Esophagus mucosa (tissue), 1 donor: ENCODE measurements around the gene SLC6A6. TPM values are rescaled to one million over a fixed set of nuclear protein-coding genes. Genes with fewer than 3 reads are reported as not detected.

Experiments used
- ATAC-seq: fragments of 200-7000 bp; cut with Tn5 transposase; one replicate; pipeline ENCODE4 v1.9.1; 2020
- total RNA-seq: library from RNA; stranded (reverse); gene quantifications from one replicate; pipeline ENCODE4 v1.2.4, GENCODE V29; 2023
- donor health status: DM: yes; HTN: yes; CAD: no.

SLC6A6 gene
- total RNA-seq, 1 donor from 2014 or later = 11.0 TPM

- no peak for ATAC-seq
Measured at GRCh38 chr3:14372587-14372986, 29.8 kb upstream of the SLC6A6 start.

GRCh38 chr3:14373753-14374376 is 28.5 kb upstream of the SLC6A6 start:
- peak; percentile 9 for ATAC-seq

GRCh38 chr3:14374444-14374883 is 27.9 kb upstream of the SLC6A6 start:
- no peak for ATAC-seq

GRCh38 chr3:14375192-14375591 is 27.2 kb upstream of the SLC6A6 start:
- ATAC-seq = no peak

- no peak for ATAC-seq
Measured at GRCh38 chr3:14376348-14377043, 25.9 kb upstream of the SLC6A6 start.

GRCh38 chr3:14377044-14377837 is 25.2 kb upstream of the SLC6A6 start:
- no peak for ATAC-seq

GRCh38 chr3:14377838-14378169 is 24.6 kb upstream of the SLC6A6 start:
- no peak for ATAC-seq

- no peak for ATAC-seq
Measured at GRCh38 chr3:14378415-14378814, 24.0 kb upstream of the SLC6A6 start.

GRCh38 chr3:14379843-14380242 is 22.6 kb upstream of the SLC6A6 start:
- ATAC-seq = no peak

- ATAC-seq = no peak
Measured at GRCh38 chr3:14386254-14386653, 16.2 kb upstream of the SLC6A6 start.

GRCh38 chr3:14388201-14388600 is 14.2 kb upstream of the SLC6A6 start:
- ATAC-seq = no peak

GRCh38 chr3:14389166-14389606 is 13.2 kb upstream of the SLC6A6 start:
- no peak for ATAC-seq

GRCh38 chr3:14389716-14390115 is 12.7 kb upstream of the SLC6A6 start:
- no peak for ATAC-seq

GRCh38 chr3:14391033-14391432 is 11.4 kb upstream of the SLC6A6 start:
- ATAC-seq = peak; percentile 47

GRCh38 chr3:14392231-14392630 is 10.2 kb upstream of the SLC6A6 start:
- ATAC-seq = no peak

GRCh38 chr3:14392803-14393319 is 9.5 kb upstream of the SLC6A6 start:
- ATAC-seq = no peak

GRCh38 chr3:14393440-14394106 is 8.8 kb upstream of the SLC6A6 start:
- ATAC-seq = no peak

- ATAC-seq = no peak
Measured at GRCh38 chr3:14396031-14396692, 6.2 kb upstream of the SLC6A6 start.

GRCh38 chr3:14397046-14397445 is 5.4 kb upstream of the SLC6A6 start:
- no peak for ATAC-seq

GRCh38 chr3:14397531-14397930 is 4.9 kb upstream of the SLC6A6 start:
- ATAC-seq = no peak

- no peak for ATAC-seq
Measured at GRCh38 chr3:14397940-14398796, 4.2 kb upstream of the SLC6A6 start.

GRCh38 chr3:14398797-14399106 is 3.7 kb upstream of the SLC6A6 start:
- ATAC-seq = no peak
